Natural killer cell (primary cell): ENCODE data around the gene TRIM4. TPM values are rescaled to one million over a fixed set of nuclear protein-coding genes. Genes with fewer than 3 reads are reported as not detected.
"Not testable (repeated sequence)": the region's sequence is repeated elsewhere in the genome, so short reads cannot be mapped to it uniquely, and the experiment has no call there.

Experiments used
- ATAC-seq, 3 donors: fragments of 150-1000 bp in 2 of 3; fragments of 200-7000 bp in 1 of 3; cut with Tn5 transposase; 1 replicate in 1 of 3; 2 replicates in 2 of 3; pipeline ENCODE4 v1.10.0; 2021; ENCODE audit warnings: mild to moderate bottlenecking in 2 of 3, moderate library complexity in 2 of 3
- DNase-seq, 2 donors: peaks; one replicate each; pipeline versions ENCODE4 v3.0.0 to v3.0.0-alpha.2; 2013 to 2021; ENCODE audit warnings: mixed read lengths in 1 of 2
- H3K27ac ChIP-seq: one replicate; pipeline ENCODE4 v1.5.1; 2013; ENCODE audit warnings: mild to moderate bottlenecking, low read length
- H3K27me3 ChIP-seq: one replicate; pipeline ENCODE4 v1.6.1; 2013; ENCODE audit warnings: low read length; ENCODE audit not compliant: control insufficient read depth, insufficient read depth
- H3K36me3 ChIP-seq: one replicate; pipeline ENCODE4 v1.6.1; 2013; ENCODE audit warnings: low read length; ENCODE audit not compliant: control insufficient read depth, insufficient read depth
- H3K4me1 ChIP-seq: one replicate; pipeline ENCODE4 v1.6.1; 2013; ENCODE audit warnings: low read length; ENCODE audit not compliant: control insufficient read depth, insufficient read depth
- H3K4me3 ChIP-seq: one replicate; pipeline ENCODE4 v1.5.1; 2013; ENCODE audit warnings: low read length
- H3K9me3 ChIP-seq: one replicate; pipeline ENCODE4 v1.6.1; 2013; ENCODE audit warnings: low read length; ENCODE audit not compliant: control insufficient read depth, insufficient read depth
- H3K27ac Mint-ChIP-seq, 2 donors: one replicate each; pipeline ENCODE4 v1.8.0; 2022; ENCODE audit warnings: mild to moderate bottlenecking in 2 of 2, mixed read lengths in 2 of 2, moderate library complexity in 1 of 2
- H3K27me3 Mint-ChIP-seq, 2 donors: one replicate each; pipeline ENCODE4 v1.8.0; 2022; ENCODE audit warnings: low read depth in 2 of 2, mixed read lengths in 2 of 2
- H3K36me3 Mint-ChIP-seq: one replicate; pipeline ENCODE4 v1.8.0; 2022; ENCODE audit warnings: mixed read lengths
- H3K4me1 Mint-ChIP-seq, 2 donors: one replicate each; pipeline ENCODE4 v1.8.0; 2022; ENCODE audit warnings: mixed read lengths in 2 of 2
- H3K4me3 Mint-ChIP-seq: one replicate; pipeline ENCODE4 v1.8.0; 2022; ENCODE audit warnings: mild to moderate bottlenecking, moderate library complexity, mixed read lengths
- H3K9me3 Mint-ChIP-seq, 2 donors: one replicate each; pipeline ENCODE4 v1.8.0; 2022; ENCODE audit warnings: mixed read lengths in 2 of 2
- WGBS: methylation state at CpG from one replicate; pipeline ENCODE4 v1.1.7; 2013; ENCODE audit warnings: missing lambda C conversion rate; ENCODE audit not compliant: insufficient coverage; 5-methylcytosine and 5-hydroxymethylcytosine counted together
- intact Hi-C: fragments of 100-400 bp; cut with micrococcal nuclease; formaldehyde crosslinking; loops from one replicate; pipeline ENCODE4 v1.14.2; 2022
- total RNA-seq, 4 donors: library from RNA; stranded (reverse); fragments of 120-200 nt in 1 of 4; gene quantifications; one replicate each; pipeline versions ENCODE4 v1.2.3 to v1.2.4, GENCODE V29; 2013 to 2022
- TF ChIP-seq, protein P1 (sequence below): fragments of 200-600 bp; IDR thresholded peaks from one replicate; pipeline ENCODE4 v1.8.0; 2022; ENCODE audit warnings: antibody characterized with exemption

Gene TRIM4
- total RNA-seq, 3 donors from 2014 or later (not counting 1 experiment from before 2014, with no cell fraction given) = 16.8 to 28.1 (median 22.4) TPM

DNA sequence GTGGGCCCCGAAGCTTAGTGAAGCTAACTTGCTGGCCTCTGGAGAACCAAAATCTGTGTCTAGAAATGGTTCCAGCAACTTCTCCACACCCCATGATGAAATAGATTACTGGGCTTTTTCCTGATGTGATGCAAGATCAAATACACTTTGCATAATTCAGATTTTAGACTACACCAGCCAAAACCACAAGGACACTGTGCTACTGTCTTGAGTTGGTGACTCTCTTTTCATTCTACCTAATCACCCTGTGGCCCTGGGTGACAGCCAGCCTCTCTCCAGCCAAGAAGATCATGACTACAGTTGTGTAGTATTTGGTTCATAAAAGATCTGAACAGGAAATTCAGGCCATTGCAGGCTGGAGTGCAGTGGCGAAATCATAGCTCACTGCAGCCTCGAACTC lies 34.3 kb upstream of the TRIM4 start:
- ATAC-seq = no peak
- no peak overlapping the region for H3K27ac ChIP-seq
- no peaks in the 10 kb centered on the region for H3K9me3 Mint-ChIP-seq
- TF ChIP-seq, protein P1, sequence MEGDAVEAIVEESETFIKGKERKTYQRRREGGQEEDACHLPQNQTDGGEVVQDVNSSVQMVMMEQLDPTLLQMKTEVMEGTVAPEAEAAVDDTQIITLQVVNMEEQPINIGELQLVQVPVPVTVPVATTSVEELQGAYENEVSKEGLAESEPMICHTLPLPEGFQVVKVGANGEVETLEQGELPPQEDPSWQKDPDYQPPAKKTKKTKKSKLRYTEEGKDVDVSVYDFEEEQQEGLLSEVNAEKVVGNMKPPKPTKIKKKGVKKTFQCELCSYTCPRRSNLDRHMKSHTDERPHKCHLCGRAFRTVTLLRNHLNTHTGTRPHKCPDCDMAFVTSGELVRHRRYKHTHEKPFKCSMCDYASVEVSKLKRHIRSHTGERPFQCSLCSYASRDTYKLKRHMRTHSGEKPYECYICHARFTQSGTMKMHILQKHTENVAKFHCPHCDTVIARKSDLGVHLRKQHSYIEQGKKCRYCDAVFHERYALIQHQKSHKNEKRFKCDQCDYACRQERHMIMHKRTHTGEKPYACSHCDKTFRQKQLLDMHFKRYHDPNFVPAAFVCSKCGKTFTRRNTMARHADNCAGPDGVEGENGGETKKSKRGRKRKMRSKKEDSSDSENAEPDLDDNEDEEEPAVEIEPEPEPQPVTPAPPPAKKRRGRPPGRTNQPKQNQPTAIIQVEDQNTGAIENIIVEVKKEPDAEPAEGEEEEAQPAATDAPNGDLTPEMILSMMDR = no peak
- H3K4me3 Mint-ChIP-seq = no peak overlapping the region
- no peak overlapping the region for H3K27ac Mint-ChIP-seq
- no peaks in the 10 kb centered on the region for H3K4me1 ChIP-seq
- intact Hi-C loops = no loop called here
- H3K4me1 Mint-ChIP-seq = no peaks in the 10 kb centered on the region
- WGBS = 93% methylated on average over 3 of the region's 3 CpGs
- H3K36me3 Mint-ChIP-seq = no peaks in the 10 kb centered on the region
- H3K9me3 ChIP-seq = peaks cover 4% of the 10 kb centered on the region
- H3K27me3 Mint-ChIP-seq = peaks cover 31 to 43% of the 10 kb centered on the region in 2 donors
- H3K4me3 ChIP-seq = no peak overlapping the region
- peaks cover under 1% of the 10 kb centered on the region for H3K27me3 ChIP-seq
- no peaks in the 10 kb centered on the region for H3K36me3 ChIP-seq
- no peak for DNase-seq

DNA sequence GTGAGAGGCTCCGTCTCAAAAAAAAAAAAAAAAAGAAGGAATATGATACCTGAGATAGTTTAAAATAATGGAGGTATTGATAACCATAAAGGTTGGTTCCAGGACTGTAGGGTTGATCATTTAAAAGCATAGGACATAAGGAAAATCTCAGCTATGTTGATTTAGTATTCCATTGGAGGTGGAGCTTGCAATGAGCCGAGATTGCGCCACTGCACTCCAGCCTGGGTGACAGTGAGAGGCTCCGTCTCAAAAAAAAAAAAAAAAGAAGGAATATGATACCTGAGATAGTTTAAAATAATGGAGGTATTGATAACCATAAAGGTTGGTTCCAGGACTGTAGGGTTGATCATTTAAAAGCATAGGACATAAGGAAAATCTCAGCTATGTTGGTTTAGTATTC lies 33.3 kb upstream of the TRIM4 start:
- intact Hi-C loops, H3K36me3 Mint-ChIP-seq, ATAC-seq, H3K4me3 ChIP-seq, H3K27ac Mint-ChIP-seq, H3K4me1 Mint-ChIP-seq, H3K36me3 ChIP-seq, H3K9me3 ChIP-seq, H3K4me1 ChIP-seq, H3K9me3 Mint-ChIP-seq, H3K4me3 Mint-ChIP-seq, DNase-seq, H3K27me3 ChIP-seq, H3K27ac ChIP-seq: not testable (repeated sequence)
- peaks cover 32 to 46% of the 10 kb centered on the region in 2 donors for H3K27me3 Mint-ChIP-seq
- 90% methylated on average over 2 of the region's 4 CpGs for WGBS

DNA sequence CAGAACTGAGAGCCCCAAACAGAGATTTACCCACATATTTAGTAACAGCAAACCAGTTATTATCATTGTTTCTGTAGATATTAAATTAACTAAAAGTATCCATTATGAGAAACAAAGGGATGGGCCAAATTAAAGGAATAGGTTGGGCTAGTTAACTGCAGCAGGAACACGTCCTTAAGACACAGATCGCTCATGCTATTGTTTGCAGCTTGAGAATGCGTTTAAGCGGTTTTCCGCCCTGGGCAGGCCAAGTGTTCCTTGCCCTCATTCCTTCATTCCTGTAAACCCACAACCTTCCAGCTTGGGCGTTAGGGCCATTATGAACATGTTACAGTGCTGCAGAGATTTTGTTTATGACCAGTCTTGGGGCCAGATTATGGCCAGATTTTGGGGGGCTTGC lies 31.5 kb upstream of the TRIM4 start:
- H3K36me3 Mint-ChIP-seq, intact Hi-C loops, H3K4me1 Mint-ChIP-seq, H3K27ac ChIP-seq, H3K27ac Mint-ChIP-seq, H3K4me1 ChIP-seq, H3K9me3 Mint-ChIP-seq, H3K9me3 ChIP-seq, H3K4me3 ChIP-seq, H3K27me3 ChIP-seq, H3K4me3 Mint-ChIP-seq, ATAC-seq, DNase-seq, H3K36me3 ChIP-seq: not testable (repeated sequence)
- peaks cover 27 to 43% of the 10 kb centered on the region in 2 donors for H3K27me3 Mint-ChIP-seq
- 94% methylated on average over 6 of the region's 6 CpGs for WGBS

DNA sequence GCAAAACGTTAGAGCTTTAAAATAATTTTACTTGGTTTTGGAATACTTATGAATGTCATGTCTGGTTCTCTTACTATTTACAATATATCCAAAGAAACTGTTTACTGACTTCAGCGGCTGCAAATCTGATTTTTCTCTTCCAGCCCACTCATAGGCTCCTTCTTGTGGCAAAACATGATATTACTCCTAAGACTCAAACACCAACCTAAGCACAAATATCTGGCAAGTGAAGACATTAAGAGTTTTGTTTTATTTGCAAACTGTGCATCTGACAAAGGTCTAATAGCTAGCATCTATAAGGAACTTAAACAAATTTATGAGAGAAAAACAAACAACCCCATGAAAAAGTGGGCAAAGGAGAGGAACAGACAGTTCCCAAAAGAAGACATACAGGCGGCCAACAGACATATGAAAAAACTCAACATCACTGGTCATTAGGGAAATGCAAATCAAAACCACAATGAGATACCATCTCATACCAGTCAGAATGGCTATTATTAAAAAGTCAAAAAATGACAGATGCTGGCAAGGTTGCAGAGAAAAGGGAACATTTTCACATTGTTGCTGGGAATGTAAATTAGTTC lies 30.4 kb upstream of the TRIM4 start:
- no peak overlapping the region for H3K4me3 ChIP-seq
- DNase-seq (peak in 1 of 2 donors; percentile 41), ATAC-seq (no peak)
- Mint-ChIP-seq H3K4me3 (no peak overlapping the region), H3K9me3 (no peaks in the 10 kb centered on the region), H3K4me1 (no peaks in the 10 kb centered on the region), H3K27me3 (peaks cover 20 to 36% of the 10 kb centered on the region in 2 donors), H3K27ac (no peak overlapping the region), H3K36me3 (no peaks in the 10 kb centered on the region)
- H3K36me3 ChIP-seq = no peaks in the 10 kb centered on the region
- H3K4me1 ChIP-seq = no peaks in the 10 kb centered on the region
- TF ChIP-seq, protein P1 = no peak
- H3K27me3 ChIP-seq = no peaks in the 10 kb centered on the region
- H3K9me3 ChIP-seq = peaks cover 4% of the 10 kb centered on the region
- no peak overlapping the region for H3K27ac ChIP-seq
- 23% methylated on average over 1 of the region's 3 CpGs for WGBS
- intact Hi-C loops = no loop called here
